Activated naive CD4-positive, alpha-beta T cell (primary cell): ENCODE results near the gene NTRK3.
"Not testable (repeated sequence)": the region's sequence is repeated elsewhere in the genome, so short reads cannot be mapped to it uniquely, and the experiment has no call there.

Experiments
- DNase-seq, 4 experiments: peaks; one replicate each; lab custom pipeline; 2025; lab: John Stamatoyannopoulos, UW

Gene NTRK3

DNA sequence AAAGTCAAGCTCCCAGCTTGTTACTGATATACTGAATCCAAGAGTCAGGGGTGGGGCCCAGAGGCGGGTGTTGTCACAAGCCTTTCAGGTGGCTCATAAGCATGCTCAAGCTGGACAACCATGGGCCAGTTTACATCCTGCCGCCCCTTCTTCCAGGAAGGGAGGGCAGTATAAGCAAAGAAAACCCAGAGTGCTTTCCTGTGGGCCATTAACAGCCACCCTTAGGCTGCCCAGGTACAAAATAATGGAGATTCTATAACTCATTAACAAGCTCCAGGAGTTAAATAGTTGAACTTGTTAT lies 183.2 kb downstream of the NTRK3 start:
- DNase-seq, result no peak

DNA sequence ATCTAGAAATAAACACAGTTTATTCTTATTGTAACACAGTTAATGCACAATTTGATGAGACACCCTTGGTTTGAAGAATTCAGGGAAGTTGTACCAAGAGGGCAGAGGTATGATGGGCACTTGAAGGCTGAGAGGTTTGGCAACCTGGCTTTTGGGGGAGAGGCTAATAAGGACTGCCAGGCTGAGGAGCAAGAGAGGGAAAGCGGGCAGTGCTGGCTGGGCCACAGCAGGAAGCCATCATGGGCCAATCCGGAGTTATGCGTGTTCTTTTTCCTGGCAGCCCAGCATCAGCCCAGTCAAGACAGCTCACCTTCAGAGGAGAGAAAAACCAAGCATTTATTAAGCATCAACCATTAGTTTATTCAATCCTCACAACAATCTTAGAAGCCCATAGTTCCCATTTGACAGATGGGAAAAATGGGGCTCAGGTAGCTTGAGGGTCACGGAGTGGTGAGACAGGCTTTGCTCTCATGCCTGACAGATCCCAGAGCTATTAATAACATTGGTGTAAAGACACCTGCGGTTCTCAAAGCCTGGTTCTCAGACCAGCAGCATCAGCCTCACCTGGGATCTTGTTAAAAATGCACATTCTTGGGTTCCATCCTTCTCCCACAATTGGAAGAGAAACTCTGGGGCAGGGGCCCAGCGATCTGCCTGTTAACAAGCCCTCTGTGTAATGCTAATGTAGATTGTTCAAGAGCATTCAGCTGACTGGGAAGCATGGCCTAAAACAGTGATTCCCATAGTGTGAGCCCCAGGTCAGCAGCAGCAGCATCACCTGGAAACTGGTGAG lies 183.7 kb downstream of the NTRK3 start:
- DNase-seq, result no peak

DNA sequence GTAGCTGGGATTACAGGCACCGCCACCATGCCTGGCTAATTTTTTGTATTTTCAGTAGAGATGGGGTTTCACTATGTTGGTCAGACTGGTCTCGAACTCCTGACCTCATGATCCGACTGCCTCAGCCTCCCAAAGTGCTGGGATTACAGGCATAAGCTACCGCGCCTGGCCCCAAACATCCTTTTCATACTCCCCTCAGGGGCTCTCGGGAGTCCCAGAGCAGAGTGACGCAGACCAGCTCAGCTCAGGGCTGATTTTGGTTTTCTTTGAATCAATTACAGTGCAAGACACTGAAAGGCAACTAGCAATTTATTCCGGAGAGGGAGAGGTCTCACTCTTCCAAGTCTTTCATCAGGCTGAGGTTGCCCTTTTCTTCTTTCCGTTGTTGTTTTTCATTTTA lies 184.4 kb downstream of the NTRK3 start:
- not testable (repeated sequence) for DNase-seq

DNA sequence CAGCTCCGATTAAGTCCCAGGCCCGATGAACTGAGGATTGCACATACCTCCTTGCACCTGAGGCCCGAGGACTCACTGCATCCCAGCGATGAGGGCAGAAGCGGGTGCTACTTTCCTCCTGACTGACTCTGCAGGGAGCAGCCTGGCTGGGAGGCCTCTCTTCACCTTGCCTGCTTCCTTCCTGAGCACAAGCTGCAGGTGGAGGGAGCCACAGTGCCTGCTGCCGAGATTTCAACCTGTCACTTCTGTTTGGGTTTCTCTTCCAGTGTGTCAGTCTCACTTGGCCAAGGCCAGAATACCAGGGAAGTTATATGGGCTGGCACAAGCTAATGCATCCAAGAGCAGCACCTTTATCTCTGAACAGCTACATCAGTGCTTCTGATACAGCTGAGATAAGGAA lies 185.4 kb downstream of the NTRK3 start:
- no peak for DNase-seq

DNA sequence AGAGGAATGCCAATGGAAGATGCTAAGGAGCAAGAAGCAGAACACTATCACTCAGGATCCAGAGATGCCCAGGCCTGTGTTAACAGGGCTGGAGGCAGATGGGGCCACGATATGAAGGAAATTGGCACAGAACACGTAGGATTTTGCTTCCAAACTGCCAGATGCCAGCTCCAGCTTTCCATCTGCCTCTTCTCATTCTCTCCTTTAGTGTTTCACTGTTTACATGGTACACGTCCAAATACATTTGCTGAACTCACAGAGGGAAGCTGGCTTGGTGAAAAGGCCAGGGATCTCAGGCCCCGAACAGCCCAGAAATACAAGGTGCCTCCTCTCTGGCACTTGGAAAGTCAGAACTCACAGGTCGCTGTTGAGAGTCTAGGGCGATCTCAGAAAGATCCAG lies 187.0 kb downstream of the NTRK3 start:
- no peak for DNase-seq

DNA sequence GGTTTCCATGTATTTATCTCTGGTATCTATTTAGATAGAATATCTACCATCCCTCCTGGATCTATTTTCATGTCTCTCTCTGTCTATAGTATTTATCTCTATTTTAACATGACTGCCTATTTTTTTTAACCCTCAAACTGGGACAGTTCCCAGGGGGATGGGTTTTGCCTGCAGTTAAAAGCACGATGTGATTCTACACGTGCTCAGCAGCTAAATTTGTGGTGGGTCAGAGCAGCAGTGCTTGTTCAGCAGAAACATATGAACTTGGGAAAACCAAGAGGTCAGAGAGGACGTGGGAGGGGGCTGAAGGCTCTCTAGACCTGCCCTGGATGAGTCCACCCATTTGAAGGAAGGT lies 189.2 kb downstream of the NTRK3 start:
- no peak for DNase-seq

DNA sequence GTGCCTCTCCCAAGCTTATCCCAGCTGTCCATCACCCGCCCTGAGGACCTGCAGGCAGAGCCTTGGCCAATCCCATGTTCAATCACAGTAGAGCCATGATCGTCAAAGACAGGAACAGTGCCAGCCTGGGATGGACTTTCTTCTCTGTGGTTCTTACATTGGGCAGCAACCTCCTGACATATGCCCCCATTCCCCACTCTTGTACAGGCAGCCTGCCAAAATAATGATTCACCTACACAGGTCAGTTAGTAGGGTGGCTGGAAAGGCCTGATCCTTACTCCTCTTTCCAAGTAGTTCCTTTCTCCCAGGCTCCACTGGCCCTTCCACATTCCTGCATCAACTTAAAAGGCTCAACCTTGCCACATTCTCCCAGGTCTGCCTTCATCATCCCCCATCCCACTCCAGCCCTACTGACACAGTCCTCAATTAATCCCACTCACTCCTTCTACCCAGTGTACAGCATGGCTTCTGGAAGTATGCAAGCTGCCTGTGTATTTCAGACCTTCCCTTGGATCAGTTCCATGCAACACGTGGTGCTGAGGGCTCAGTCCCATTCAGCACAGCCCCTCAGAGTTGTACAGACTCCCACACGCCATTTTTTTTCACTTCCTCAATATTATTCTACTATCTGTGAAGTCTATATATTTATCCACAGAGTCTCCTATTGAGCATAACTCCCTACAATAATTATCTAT lies 189.8 kb downstream of the NTRK3 start:
- no peak for DNase-seq

DNA sequence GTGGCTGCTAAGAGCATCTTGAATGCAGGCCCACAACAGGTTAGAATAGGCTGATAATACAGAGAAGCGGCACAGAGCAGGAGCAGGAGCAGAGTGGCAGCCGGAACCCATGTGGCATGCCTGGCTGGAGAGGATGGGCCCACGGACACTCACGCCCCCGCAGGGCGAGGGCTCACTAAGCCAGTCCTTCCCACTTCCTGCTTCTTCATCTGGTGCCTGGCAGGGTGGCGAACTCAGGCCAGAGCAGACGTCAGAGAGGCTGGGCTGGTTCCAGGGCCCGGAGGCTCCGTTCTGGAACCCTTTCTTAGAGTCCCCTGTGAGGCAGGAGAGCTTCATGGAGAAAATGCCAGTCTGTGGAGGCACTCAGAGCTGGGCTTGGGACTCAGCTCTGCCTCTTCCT lies 195.1 kb downstream of the NTRK3 start:
- DNase-seq, result no peak

DNA sequence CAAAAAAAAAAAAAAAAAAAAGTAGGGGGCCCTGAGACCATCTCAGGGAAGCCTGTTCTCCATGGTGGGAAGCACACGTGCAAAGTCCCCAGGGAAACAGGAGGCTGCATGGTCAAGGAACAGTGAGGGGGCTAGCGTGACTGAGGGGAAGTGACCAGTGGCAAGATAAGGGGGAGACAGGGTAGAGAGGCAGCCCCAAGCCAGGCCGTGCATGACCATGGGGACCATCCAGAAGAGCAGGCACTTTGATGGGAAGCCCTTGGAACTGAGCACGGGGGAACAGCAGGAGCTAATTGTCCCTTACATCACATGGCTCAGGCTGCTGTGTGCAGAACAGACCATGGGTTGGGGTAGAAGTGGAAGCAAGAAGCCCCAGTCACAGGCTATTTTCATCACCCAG lies 196.2 kb downstream of the NTRK3 start:
- DNase-seq, result no peak

DNA sequence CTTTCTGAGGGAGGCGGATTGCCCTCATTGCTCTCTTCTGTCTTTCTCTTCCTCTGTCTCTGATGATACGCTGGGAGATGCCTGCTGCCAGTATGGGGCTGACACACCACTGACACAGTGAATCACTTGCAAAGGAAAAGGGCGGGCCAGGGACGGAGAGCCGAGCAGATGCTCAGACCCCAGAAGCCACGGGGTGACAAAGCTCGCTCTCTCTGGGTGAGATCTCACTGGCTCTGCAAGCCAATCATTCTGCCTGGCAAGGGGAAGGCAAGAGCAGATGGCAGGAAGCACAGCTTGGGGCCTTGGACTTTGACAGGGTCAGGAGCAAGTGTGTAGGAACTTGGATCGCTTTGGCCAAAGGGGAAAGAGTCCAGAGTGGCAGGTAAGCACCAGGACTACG lies 198.7 kb downstream of the NTRK3 start:
- no peak for DNase-seq

DNA sequence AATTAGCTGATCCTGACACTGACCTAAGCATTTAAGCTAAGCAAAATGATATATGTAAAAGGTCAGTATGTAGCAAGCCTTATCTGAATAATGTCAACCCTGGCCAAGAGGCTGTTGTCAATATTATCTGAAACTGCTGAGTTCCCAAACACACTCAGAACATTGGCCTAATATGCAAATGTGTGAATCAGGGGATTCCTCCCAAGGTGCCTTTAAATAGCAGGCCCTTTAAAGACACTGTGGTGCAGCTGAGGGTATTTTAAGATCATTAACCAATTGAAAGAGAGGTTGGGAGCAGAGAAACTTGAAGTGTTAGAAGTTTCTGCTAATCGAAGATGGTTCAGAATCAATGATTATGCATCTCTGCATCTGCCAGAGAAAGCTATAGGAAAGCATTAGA lies 207.0 kb downstream of the NTRK3 start:
- no peak for DNase-seq

DNA sequence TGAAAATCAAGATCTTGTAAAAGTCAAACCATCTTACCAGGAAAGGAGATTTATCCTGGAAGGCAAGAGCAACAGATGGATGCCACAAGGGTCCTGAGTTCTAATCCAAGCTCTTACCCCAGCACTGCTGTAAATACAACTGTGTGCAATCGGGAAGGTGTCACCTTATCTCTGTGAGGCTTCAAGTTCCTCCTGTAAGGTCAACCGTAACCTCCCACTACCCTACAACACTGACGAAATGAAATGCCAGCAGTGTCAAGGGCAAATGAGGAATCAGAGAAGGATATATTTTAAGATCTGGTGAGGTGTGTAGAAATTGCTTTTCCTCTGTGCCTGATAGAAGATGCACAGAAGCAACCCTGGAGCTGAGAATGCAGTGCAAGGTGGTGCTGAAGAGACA lies 207.8 kb downstream of the NTRK3 start:
- no peak for DNase-seq

DNA sequence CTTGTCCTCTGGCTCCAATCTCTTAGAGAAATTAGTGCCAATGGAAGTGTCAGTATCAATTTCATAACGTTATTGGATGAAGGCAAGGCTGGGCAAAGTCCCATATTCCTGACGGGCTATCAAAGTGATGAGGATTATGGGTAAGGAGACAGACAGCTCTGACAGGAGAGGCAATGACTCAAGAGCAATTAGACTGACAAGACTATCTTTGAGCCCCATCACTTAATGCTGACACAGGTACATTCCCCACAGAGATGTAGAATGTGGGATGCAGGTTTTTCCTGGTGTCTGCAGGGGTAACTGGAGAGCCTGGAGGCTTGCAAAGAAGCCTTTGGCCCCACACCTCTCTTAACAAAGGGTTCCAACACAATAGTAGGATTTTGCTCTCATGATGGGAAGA lies 208.3 kb downstream of the NTRK3 start:
- no peak for DNase-seq

DNA sequence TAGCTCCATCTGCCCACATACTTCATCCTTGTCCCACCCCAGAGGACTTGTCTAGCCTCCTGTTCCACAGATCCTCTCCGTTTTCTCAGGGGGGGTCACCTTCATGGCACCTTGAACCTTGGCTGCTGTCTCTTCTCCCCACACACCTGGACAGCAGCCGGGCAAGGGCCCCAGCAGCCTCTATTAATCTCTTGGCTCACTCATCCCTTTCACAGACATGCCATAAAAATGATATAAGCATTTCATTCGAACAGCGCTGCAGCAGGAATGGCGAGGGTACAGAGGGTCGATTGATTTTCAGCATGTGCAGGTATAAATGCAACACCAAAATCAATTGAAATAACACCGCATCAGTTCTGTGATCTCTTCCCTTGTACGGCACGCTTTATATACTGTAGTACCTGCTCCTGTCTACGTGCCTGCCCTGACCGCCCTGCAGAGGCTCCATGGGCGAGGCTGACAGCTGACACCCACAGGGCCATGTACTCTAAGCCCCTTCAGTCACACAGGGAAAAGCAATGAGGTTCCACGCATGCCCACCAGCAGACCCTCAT lies 209.9 kb downstream of the NTRK3 start:
- no peak for DNase-seq

DNA sequence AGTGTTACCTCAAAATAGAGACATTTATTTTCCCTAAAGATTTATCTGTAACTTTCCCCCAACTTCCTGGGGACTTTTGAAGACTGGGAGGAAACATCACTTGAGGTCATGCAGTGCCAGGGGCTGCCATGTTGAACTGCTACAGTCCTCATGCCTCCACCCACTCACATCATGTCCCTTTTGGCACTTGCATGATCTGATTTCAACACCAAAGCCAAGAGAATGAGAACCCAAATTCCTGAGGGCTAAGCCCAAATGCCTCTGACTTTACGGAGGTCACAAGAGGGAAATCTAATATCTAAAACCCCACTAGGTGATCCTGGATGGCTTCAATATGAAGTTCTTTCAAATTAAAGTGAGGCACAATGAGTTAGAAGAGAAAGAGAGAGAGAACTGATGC lies 213.1 kb downstream of the NTRK3 start:
- DNase-seq, result no peak

DNA sequence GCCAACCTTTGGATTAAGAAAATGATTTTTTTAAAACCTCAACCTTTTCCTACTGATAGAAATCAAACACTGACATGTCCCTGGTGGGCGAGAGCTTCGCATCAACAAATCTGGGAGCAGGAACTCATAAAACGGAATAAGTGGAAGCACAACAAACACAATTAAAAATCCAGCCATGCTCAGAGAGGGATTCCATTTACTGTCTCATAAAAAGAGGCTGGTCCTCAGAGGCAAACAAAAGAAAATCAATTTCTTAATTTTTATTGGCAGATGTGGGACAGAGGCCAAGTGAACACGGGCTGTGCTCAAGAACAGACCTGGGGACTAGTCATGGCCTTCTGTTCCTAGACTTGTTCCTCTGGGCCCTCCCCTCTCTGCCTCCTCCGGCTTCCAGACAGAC lies 214.5 kb downstream of the NTRK3 start:
- no peak for DNase-seq

DNA sequence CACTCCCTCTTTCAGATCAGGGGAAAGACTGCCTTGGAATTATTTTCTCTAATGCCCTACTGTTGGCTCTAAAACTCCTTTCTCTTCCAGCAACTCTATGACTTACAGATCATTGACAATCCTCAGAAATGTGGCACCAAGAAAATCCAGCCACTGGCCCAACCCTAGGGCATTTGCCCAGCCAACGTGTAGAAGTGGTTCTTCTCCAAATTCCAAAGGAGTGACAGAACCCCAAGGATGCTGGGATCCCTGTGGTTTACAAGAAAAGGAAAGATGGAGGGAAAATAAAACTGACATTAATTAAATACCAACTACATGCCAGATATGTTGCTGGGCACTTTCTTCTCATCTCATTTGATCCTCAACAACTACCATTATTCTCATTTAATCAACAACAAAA lies 216.0 kb downstream of the NTRK3 start:
- no peak for DNase-seq

DNA sequence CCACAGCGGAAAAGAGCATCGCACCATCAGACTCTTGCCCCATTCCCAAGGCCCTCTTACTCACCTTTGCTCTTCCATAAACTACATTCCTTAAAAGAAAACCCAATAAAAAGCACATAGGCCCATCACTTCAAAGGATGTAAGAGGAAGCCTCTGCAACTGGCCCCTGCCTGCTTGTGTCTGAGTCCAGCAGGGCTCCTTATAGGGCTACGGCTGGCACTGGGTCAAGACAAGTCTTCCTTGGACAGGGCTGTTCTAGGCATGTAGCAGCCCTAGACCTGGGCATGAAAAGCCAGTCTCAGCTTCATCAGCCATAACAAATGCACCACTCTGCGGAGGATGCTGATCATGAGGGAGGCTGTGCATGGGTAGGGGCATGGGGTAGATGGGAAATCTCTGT lies 218.3 kb downstream of the NTRK3 start:
- no peak for DNase-seq

DNA sequence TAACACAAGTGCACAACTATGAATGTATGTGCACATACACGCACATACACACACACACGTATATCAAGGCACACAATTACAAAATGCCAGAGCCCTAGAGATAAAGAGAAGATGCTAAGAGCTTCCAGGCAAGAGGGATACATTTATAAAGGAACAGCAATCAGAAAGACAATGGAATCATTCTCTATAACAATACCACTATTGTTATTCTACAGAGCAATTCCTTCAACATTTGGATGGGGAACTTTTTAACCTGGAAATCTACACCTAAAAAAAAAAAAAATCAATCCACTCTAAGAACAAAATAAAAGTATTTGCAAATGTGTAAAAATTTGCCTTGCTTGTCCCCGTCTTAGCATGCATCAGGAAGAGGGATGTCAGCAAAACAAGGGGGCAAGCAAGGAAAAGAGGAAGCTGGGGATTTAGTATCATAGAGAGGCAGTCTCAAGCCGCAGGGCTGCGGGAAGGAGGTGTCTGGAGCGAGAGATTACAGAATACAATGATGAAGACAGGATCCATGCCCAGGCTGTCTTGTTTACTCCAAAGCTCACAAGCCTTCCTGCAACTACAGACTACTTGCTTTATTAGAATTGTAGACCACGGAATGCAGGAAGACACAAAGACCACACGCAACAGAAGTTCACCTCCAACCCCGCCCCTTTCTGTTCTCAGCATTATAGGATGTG lies 220.2 kb downstream of the NTRK3 start:
- DNase-seq, result no peak

DNA sequence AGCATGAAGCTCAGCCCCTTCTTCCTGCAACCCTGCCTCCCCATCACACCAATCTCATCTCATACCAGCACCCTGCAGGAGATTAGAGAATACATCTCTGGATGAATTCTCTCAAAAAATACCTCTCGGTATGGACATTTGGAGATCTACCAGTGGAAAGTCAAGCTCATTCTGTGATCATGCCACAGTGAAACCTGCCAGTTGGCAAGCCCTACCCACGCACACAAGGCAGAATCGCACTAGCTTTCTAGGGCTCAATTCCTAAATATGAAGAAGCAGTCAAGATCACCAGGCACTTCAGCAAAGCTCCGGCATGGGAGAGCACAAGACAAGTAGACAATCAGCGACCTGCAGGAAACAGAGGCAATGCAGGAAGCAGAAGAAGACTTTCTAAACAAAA lies 221.2 kb downstream of the NTRK3 start:
- DNase-seq, result no peak

DNA sequence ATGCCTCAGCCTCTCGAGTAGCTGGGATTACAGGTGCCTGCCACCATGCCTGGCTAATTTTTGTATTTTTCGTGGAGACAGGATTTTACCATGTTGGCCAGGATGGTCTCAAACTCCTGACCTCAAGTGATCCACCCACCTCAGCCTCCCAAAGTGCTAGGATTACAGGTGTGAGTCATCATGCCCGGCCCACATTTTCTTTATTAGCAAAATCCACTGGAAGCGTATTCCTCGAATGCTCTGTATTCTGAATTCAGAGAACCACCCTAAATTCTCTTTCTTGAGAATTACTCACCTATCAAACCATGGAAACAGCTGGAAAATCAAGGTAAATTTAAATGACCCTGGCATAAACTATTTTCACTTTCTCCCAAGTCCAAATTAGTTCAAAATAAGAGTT lies 223.1 kb downstream of the NTRK3 start:
- not testable (repeated sequence) for DNase-seq

DNA sequence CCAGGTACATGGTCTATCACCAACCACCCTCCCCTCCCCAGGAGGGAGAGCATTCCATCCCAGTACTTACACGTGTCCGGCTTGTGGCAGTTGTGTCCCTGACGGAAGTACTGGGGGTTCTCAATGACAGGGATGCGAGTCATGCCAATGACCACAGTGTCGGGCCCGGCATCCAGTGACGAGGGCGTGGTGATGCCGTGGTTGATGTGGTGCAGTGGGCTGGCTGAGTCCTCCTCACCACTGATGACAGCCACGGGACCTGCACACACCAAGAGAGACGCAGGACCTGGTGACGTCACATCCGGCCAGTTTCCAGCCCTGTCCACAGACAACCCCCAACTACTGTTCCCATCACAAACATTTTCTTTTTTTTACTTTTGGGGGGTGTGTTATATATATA lies 223.8 kb downstream of the NTRK3 start:
- no peak for DNase-seq

DNA sequence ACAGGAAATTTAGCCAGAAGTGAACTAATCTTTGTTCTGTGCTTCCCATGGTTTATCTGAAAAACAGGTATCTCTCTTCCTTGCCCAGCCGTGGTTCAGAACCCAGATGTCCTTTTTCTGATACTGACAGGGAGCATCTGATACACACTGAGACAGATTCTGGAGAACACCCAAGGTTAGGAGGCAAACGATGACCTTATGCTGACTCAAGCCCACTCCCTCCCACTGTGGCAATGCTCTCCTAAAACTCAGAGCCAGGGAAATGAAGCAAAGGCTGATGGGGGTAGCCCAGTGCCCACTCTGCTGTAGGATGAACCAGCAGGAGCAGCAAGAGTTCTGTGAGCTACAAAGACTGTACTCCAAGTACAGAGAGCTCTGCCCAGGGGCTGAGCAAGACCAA lies 225.1 kb downstream of the NTRK3 start:
- no peak for DNase-seq
